BLaER1 treated with 17β-estradiol and CSF1 and Interleukin-3, amounts not matched to agents 10 nM and 100 nM (cell line): ENCODE data around the gene PARP6.

ENCODE experiments used
- H3K27ac ChIP-seq, 11 experiments: shearing (Covaris generic); formaldehyde crosslinking; 2 replicates each; pipeline ENCODE4 v1.8.1; 2022
- H3K27me3 ChIP-seq, 11 experiments: shearing (Covaris generic); formaldehyde crosslinking; 2 replicates each; pipeline ENCODE4 v1.8.1; 2022
- H3K36me3 ChIP-seq, 11 experiments: shearing (Covaris generic); formaldehyde crosslinking; 2 replicates each; pipeline ENCODE4 v1.8.1; 2022
- H3K4me1 ChIP-seq, 10 experiments: shearing (Covaris generic); formaldehyde crosslinking; 2 replicates each; pipeline ENCODE4 v1.8.1; 2022
- H3K4me2 ChIP-seq, 11 experiments: shearing (Covaris generic); formaldehyde crosslinking; 2 replicates each; pipeline ENCODE4 v1.8.1; 2022
- H3K4me3 ChIP-seq, 10 experiments: shearing (Covaris generic); formaldehyde crosslinking; 2 replicates each; pipeline ENCODE4 v1.8.1; 2022
- H3K9ac ChIP-seq, 11 experiments: shearing (Covaris generic); formaldehyde crosslinking; 2 replicates each; pipeline ENCODE4 v1.8.1; 2022
- H3K9me3 ChIP-seq, 11 experiments: shearing (Covaris generic); formaldehyde crosslinking; replicated peaks in 1 of 11; 2 replicates each; pipeline ENCODE4 v1.8.1; 2022
- H4K20me1 ChIP-seq, 11 experiments: shearing (Covaris generic); formaldehyde crosslinking; 2 replicates each; pipeline ENCODE4 v1.8.1; 2022
- Cebpa-rat ChIP-seq, 11 experiments: shearing (Covaris generic); IDR thresholded peaks; 2 replicates each; pipeline ENCODE4 v1.8.1; 2022

The PARP6 gene

GRCh38 chr15:72272213-72272996, at the start of gene PARP6:
PARP6 (minus strand) TSS chr15:72272554; CDS start chr15:72267477, 5,077 bp downstream.
- peaks cover 25 to 31% (median 28%) of the 10 kb centered on the region in 10 experiments for H3K4me1 ChIP-seq
- H3K4me3 ChIP-seq, result peak within 1 kb of the TSS; percentile 81 to 100 (median 91)
- peaks cover 0 to 24% (median 5%) of the 10 kb centered on the region in 11 experiments; a peak in 6 of 22 replicates for H4K20me1 ChIP-seq
- H3K4me2 ChIP-seq, result peak within 1 kb of the TSS; percentile 80 to 92 (median 88)
- no peaks in the 10 kb centered on the region for H3K9me3 ChIP-seq
- H3K27ac ChIP-seq, result peak within 1 kb of the TSS; percentile 79 to 96 (median 89)
- TF ChIP-seq Cebpa-rat (IDR thresholded peaks at IDR 0.05), result no peak
- H3K36me3 ChIP-seq, result peaks cover 16 to 34% (median 28%) of the 10 kb centered on the region in 11 experiments
- no peaks in the 10 kb centered on the region for H3K27me3 ChIP-seq
- H3K9ac ChIP-seq, result peak within 1 kb of the TSS; percentile 83 to 99 (median 94)

DNA sequence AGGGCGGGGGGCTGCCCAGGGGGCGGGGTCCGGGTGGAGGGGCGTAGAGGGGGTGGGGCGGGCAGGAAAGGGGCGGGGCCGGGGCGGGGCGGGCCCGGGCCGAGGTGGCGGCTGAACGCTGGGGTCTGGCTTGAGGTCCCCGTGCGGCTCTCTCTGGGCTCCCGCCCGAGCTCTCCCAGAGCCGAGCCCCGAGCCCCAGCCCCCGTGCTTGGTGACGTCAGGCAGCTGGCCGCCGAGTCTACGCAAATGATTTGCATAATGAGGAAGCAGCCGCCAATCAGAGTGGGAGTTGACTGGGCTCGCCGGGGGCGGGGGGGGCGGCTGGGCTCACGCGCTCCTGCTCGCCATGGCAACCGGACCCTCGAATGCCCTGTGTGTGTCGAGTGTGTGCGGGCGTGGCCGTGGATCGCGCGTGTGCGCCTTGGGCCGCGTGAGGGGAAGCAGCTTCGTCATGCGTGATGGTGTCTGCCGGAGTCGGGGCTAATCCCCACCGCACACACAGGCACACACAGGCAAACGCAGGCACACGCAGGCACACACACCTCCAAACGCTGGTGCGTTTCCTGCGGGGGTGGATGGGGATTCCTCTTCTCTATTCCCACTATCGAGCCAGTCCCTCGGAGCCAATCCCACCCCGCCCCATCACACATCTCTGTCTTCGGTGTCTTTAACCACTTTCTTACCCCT, 47.8 kb upstream of the PARP6 start, which contains the start of gene CELF6:
Gene CELF6 (minus strand): TSS at position 173 of the 687 bp plus-strand sequence. CDS start 283 bp downstream, outside the sequence.
- Histone ChIP-seq H3K4me2 (peak within 1 kb of the TSS; percentile 62 to 95 (median 81)), H3K9ac (peak within 1 kb of the TSS in 8 of 11 experiments; percentile 0 to 68 (median 47); a peak in 12 of 22 replicates), H3K27me3 (no peaks in the 10 kb centered on the region; a peak in 1 of 22 replicates)

DNA sequence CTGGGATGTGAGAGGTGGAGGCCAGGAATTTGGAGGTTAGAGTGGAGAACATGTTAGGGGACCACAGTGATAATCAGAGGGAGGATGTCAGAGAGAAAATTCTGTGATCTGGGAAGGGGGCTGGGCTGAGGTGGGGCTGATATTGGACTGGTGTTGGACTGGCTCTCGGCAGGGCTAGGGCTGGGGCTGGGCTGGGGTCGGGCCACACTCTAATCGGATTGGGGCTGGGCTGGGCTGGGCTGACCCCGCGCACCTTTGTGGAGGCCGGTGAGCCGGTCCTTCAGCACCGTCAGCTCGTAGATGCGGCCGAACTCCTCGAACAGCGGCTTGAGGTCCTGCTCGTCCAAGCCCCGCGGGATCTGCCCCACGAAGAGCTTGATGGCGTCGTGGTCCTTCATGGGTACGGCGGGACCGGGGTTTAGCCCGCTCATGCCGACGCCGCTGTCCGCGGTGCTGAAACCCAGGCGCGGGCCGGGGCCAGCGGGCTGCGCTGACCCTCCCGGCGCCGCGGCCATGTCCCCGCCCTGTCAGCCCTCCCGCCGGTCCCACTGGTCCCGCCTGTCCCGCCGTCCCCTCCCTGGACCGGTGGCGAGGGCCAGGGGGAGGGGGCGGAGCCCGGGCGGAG, 47.1 kb upstream of the PARP6 start:
- Histone ChIP-seq H3K4me2 (peak overlapping the region in 3 of 11 experiments; percentile 47 to 95 (median 82); a peak in 6 of 22 replicates), H3K27ac (peak overlapping the region in 2 of 11 experiments; percentile 44 to 53; a peak in 3 of 22 replicates), H3K27me3 (no peaks in the 10 kb centered on the region; a peak in 1 of 22 replicates), H3K4me1 (peaks cover 18 to 68% (median 21%) of the 10 kb centered on the region in 10 experiments), H3K9me3 (peaks cover 8 to 22% (median 15%) of the 10 kb centered on the region in 11 experiments; a peak in 20 of 22 replicates), H3K36me3 (peaks cover 0 to 17% (median 12%) of the 10 kb centered on the region in 11 experiments; a peak in 14 of 22 replicates), H3K4me3 (no peak overlapping the region), H3K9ac (0 out of 22 replicates have a peak overlapping the region, but pooled peaks of 1 of the 11 experiments have one; percentile 11), H4K20me1 (peaks cover 0 to 7% (median 0%) of the 10 kb centered on the region in 11 experiments; a peak in 1 of 22 replicates)
- TF ChIP-seq Cebpa-rat (IDR thresholded peaks at IDR 0.05), result no peak

More for the DNA sequence above, 47.8 kb upstream of the PARP6 start, which contains the start of gene CELF6:
- Histone ChIP-seq H3K9me3 (peaks cover 9 to 28% (median 20%) of the 10 kb centered on the region in 11 experiments; a peak in 20 of 22 replicates), H3K36me3 (peaks cover 0 to 23% (median 17%) of the 10 kb centered on the region in 11 experiments; a peak in 15 of 22 replicates), H3K27ac (peak within 1 kb of the TSS in 3 of 11 experiments; percentile 44 to 59 (median 56); a peak in 5 of 22 replicates), H3K4me3 (peak within 1 kb of the TSS; percentile 41 to 67 (median 54)), H4K20me1 (peaks cover 0 to 7% (median 0%) of the 10 kb centered on the region in 11 experiments; a peak in 1 of 22 replicates), H3K4me1 (peaks cover 18 to 62% (median 21%) of the 10 kb centered on the region in 10 experiments)
- TF ChIP-seq Cebpa-rat (IDR thresholded peaks at IDR 0.05), result no peak

- no peak for TF ChIP-seq Cebpa-rat (IDR thresholded peaks at IDR 0.05)
- peak overlapping the region in 3 of 11 experiments; percentile 13 to 53 (median 44); a peak in 4 of 22 replicates for H3K27ac ChIP-seq
- H3K9ac ChIP-seq, result peak overlapping the region in 2 of 11 experiments; percentile 11 to 58; a peak in 3 of 22 replicates
- peak overlapping the region in 3 of 11 experiments; percentile 47 to 95 (median 82); a peak in 6 of 22 replicates for H3K4me2 ChIP-seq
- H4K20me1 ChIP-seq, result peaks cover 0 to 7% (median 0%) of the 10 kb centered on the region in 11 experiments; a peak in 2 of 22 replicates
- H3K36me3 ChIP-seq, result peaks cover 0 to 8% (median 4%) of the 10 kb centered on the region in 11 experiments; a peak in 9 of 22 replicates
- H3K27me3 ChIP-seq, result no peaks in the 10 kb centered on the region; a peak in 1 of 22 replicates
- H3K4me3 ChIP-seq, result no peak overlapping the region
- peaks cover 18 to 68% (median 21%) of the 10 kb centered on the region in 10 experiments for H3K4me1 ChIP-seq
- H3K9me3 ChIP-seq, result peaks cover 0 to 12% (median 5%) of the 10 kb centered on the region in 11 experiments; a peak in 15 of 22 replicates
Observed at GRCh38 chr15:72318408-72318942, 46.1 kb upstream of the PARP6 start.

GRCh38 chr15:72315706-72316370, 43.5 kb upstream of the PARP6 start:
- Histone ChIP-seq H3K27ac (peak overlapping the region in 3 of 11 experiments; percentile 4 to 41 (median 10); a peak in 3 of 22 replicates), H3K9ac (no peak overlapping the region), H4K20me1 (peaks cover 0 to 10% (median 3%) of the 10 kb centered on the region in 11 experiments; a peak in 4 of 22 replicates), H3K4me1 (peaks cover 13 to 59% (median 18%) of the 10 kb centered on the region in 10 experiments), H3K27me3 (no peaks in the 10 kb centered on the region; a peak in 1 of 22 replicates), H3K4me2 (peak overlapping the region in 9 of 11 experiments; percentile 3 to 95 (median 18); a peak in 11 of 22 replicates), H3K36me3 (peaks cover 0 to 14% (median 0%) of the 10 kb centered on the region in 11 experiments; a peak in 2 of 22 replicates), H3K9me3 (peaks cover 0 to 7% (median 0%) of the 10 kb centered on the region in 11 experiments; a peak in 1 of 22 replicates), H3K4me3 (peak overlapping the region in 2 of 10 experiments; percentile 12 to 32; a peak in 1 of 20 replicates)
- TF ChIP-seq Cebpa-rat (IDR thresholded peaks at IDR 0.05), result no peak

DNA sequence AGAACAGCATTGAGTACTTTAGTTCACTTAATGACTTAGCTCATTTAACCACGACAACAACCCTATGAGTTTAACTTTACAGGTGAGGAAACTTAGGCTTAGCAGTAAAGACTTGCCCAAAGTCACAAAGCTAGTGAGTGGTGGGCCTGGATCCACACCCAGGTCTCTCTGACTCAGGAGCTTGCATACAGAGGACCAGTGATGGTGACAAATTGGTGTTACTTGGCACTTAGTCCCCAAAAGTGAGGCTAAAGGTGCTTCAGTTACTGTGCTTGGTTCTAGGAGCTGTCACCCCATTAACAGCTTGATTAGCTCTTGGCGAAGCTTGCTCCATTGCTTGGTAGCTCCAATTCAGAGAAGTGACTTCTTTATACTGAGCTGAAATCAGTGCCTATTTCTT, 41.5 kb upstream of the PARP6 start:
- Histone ChIP-seq H3K4me1 (peaks cover 7 to 43% (median 11%) of the 10 kb centered on the region in 10 experiments; a peak in 16 of 20 replicates), H4K20me1 (peaks cover 0 to 28% (median 2%) of the 10 kb centered on the region in 11 experiments; a peak in 4 of 22 replicates), H3K27me3 (no peaks in the 10 kb centered on the region), H3K9ac (no peak overlapping the region), H3K4me2 (no peak overlapping the region), H3K36me3 (peaks cover 0 to 27% (median 0%) of the 10 kb centered on the region in 11 experiments; a peak in 5 of 22 replicates), H3K4me3 (no peak overlapping the region), H3K27ac (no peak overlapping the region), H3K9me3 (no peaks in the 10 kb centered on the region)
- no peak for TF ChIP-seq Cebpa-rat (IDR thresholded peaks at IDR 0.05)

DNA sequence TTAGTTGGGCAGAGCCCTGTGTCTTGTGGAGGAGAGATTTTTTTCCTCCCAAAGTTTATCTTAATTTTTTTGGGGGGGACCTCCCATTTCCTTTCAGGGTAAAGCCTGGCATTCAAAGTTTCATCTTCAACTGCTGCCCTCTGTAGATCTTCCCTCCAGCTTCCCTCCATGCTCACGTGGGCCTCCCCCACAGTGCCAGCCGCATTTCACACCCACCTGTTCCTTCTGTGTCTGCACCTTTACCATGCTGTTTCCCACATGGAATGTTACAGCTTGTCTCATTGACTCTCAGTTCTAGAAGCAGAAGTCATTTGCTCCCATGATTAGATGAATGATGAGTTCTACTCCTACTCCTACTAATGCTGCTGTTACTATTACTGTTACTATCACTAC, 41.1 kb upstream of the PARP6 start:
- H3K27me3 ChIP-seq, result no peaks in the 10 kb centered on the region
- no peak overlapping the region for H3K9ac ChIP-seq
- H4K20me1 ChIP-seq, result peaks cover 0 to 30% (median 0%) of the 10 kb centered on the region in 11 experiments; a peak in 3 of 22 replicates
- H3K27ac ChIP-seq, result no peak overlapping the region
- H3K4me3 ChIP-seq, result no peak overlapping the region
- peaks cover 0 to 30% (median 0%) of the 10 kb centered on the region in 11 experiments; a peak in 5 of 22 replicates for H3K36me3 ChIP-seq
- peaks cover 7 to 39% (median 11%) of the 10 kb centered on the region in 10 experiments; a peak in 16 of 20 replicates for H3K4me1 ChIP-seq
- TF ChIP-seq Cebpa-rat (IDR thresholded peaks at IDR 0.05), result no peak
- H3K9me3 ChIP-seq, result no peaks in the 10 kb centered on the region
- H3K4me2 ChIP-seq, result no peak overlapping the region
